T-helper 22 cell (primary cell): ENCODE data around the gene TTC28.

ENCODE experiments used
- DNase-seq: peaks from one replicate; pipeline ENCODE4 v3.0.0-alpha.2; 2020; ENCODE audit warnings: low read depth

TTC28 gene

GRCh38 chr22:28440592-28441390, 238.8 kb downstream of the TTC28 start:
- no peak for DNase-seq

GRCh38 chr22:28438183-28438768, 241.4 kb downstream of the TTC28 start:
- DNase-seq: no peak

GRCh38 chr22:28435982-28436381, 243.7 kb downstream of the TTC28 start:
- DNase-seq: no peak

GRCh38 chr22:28435140-28435768, 244.4 kb downstream of the TTC28 start:
- DNase-seq: no peak

- DNase-seq: no peak
These were observed 249.1 kb downstream of the TTC28 start for GRCh38 chr22:28430466-28431025.

- no peak for DNase-seq
These were observed 249.9 kb downstream of the TTC28 start for GRCh38 chr22:28429711-28430110.

GRCh38 chr22:28428271-28428670, 251.4 kb downstream of the TTC28 start:
- no peak for DNase-seq

GRCh38 chr22:28426346-28427132, 253.1 kb downstream of the TTC28 start:
- DNase-seq: no peak

GRCh38 chr22:28425211-28425610, 254.4 kb downstream of the TTC28 start:
- DNase-seq: no peak

- DNase-seq: no peak
These were observed 255.1 kb downstream of the TTC28 start for GRCh38 chr22:28424427-28425080.

GRCh38 chr22:28419919-28420318, 259.7 kb downstream of the TTC28 start:
- DNase-seq: no peak

GRCh38 chr22:28418008-28418407, 261.6 kb downstream of the TTC28 start:
- no peak for DNase-seq

GRCh38 chr22:28417431-28417830, 262.2 kb downstream of the TTC28 start:
- DNase-seq: no peak

- DNase-seq: no peak
These were observed 264.7 kb downstream of the TTC28 start for GRCh38 chr22:28414913-28415312.

- DNase-seq: no peak
These were observed 265.8 kb downstream of the TTC28 start for GRCh38 chr22:28413612-28414399.

- no peak for DNase-seq
These were observed 267.5 kb downstream of the TTC28 start for GRCh38 chr22:28412109-28412508.

- DNase-seq: no peak
These were observed 268.5 kb downstream of the TTC28 start for GRCh38 chr22:28411125-28411524.

GRCh38 chr22:28410050-28410816, 269.4 kb downstream of the TTC28 start:
- DNase-seq: no peak

GRCh38 chr22:28408709-28409108, 270.9 kb downstream of the TTC28 start:
- no peak for DNase-seq

- no peak for DNase-seq
These were observed 272.0 kb downstream of the TTC28 start for GRCh38 chr22:28407645-28408044.
